ENCODE data around the gene BRAF.
"Not testable (repeated sequence)": the region's sequence is repeated elsewhere in the genome, so short reads cannot be mapped to it uniquely, and the experiment has no call there.

Gene BRAF

GRCh38 chr7:140744005-140744404 lies 180.7 kb downstream of the BRAF start:
- TF ChIP-seq CTCF (IDR thresholded peaks at IDR 0.05; ENCODE audit: control extremely low read depth, extremely low read depth, low read depth, missing control alignments): no peak
- ChIA-PET POLR2A (no interaction called here), CTCF (interaction anchor here (1.2 to 1.4 kb wide), 3 partner anchors 17 to 23 kb away, joined by 3 to 5 read pairs (median 4); no protein-coding TSS in a partner anchor)
- DNase-seq (ENCODE audit: extremely low spot score): no peak

DNA sequence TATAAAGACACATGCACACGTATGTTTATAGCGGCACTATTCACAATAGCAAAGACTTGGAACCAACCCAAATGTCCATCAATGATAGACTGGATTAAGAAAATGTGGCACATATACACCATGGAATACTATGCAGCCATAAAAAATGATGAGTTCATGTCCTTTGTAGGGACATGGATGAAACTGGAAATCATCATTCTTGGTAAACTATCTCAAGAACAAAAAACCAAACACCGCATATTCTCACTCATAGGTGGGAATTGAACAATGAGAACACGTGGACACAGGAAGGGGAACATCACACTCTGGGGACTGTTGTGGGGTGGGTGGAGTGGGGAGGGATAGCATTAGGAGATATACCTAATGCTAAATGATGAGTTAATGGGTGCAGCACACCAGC lies 181.5 kb downstream of the BRAF start:
- POLR2A ChIA-PET; DNase-seq (ENCODE audit: extremely low spot score); CTCF ChIA-PET: not testable (repeated sequence)

- DNase-seq (ENCODE audit: extremely low spot score): no peak
- ChIA-PET CTCF (interaction anchor here (0.9 to 1.7 kb wide), 3 partner anchors 10 to 22 kb away, joined by 3 to 4 read pairs (median 4); no protein-coding TSS in a partner anchor), POLR2A (no interaction called here)
- TF ChIP-seq CTCF (IDR thresholded peaks at IDR 0.05; ENCODE audit: control extremely low read depth, extremely low read depth, low read depth, missing control alignments): no peak
Observed at GRCh38 chr7:140738280-140738679, 186.4 kb downstream of the BRAF start.

- no peak for DNase-seq (ENCODE audit: extremely low spot score)
- ChIA-PET CTCF (no interaction called here), POLR2A (no interaction called here)
- no peak for TF ChIP-seq CTCF (IDR thresholded peaks at IDR 0.05; ENCODE audit: control extremely low read depth, extremely low read depth, low read depth, missing control alignments)
Observed at GRCh38 chr7:140734729-140735128, 190.0 kb downstream of the BRAF start.

GRCh38 chr7:140734096-140734495 lies 190.6 kb downstream of the BRAF start:
- DNase-seq (ENCODE audit: extremely low spot score): no peak
- CTCF ChIA-PET: no interaction called here
- no peak for TF ChIP-seq CTCF (IDR thresholded peaks at IDR 0.05; ENCODE audit: control extremely low read depth, extremely low read depth, low read depth, missing control alignments)
- POLR2A ChIA-PET: no interaction called here

- CTCF ChIA-PET: no interaction called here
- DNase-seq (ENCODE audit: extremely low spot score): no peak
- no peak for TF ChIP-seq CTCF (IDR thresholded peaks at IDR 0.05; ENCODE audit: control extremely low read depth, extremely low read depth, low read depth, missing control alignments)
- POLR2A ChIA-PET: no interaction called here
Observed at GRCh38 chr7:140732416-140732815, 192.3 kb downstream of the BRAF start.

DNA sequence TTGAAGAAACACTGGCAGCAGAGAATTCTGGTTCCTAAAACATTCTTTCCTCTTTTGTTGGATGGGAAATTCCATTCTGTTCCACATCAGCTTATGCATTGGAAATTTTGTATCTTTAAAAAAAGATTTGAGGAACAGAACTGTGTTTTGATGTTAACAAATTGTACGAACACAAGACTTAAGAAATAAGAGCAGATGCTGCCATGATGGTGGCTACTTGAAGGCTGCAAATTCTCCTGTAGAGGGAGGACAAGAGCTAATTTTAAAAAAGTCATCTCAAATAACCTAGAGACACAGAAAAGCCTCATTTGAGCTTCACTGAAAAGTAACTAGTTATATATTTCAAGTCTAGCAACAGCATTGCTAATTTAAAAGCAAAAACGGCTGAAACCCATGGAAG lies 198.4 kb downstream of the BRAF start:
- ChIA-PET POLR2A (no interaction called here), CTCF (interaction anchor here (0.8 to 1.7 kb wide), 10 partner anchors 11 to 923 kb away, joined by 3 to 11 read pairs (median 4); no protein-coding TSS in a partner anchor)
- no peak for DNase-seq (ENCODE audit: extremely low spot score)

More for the DNA sequence above, 198.4 kb downstream of the BRAF start:
- peak; percentile 31 for TF ChIP-seq CTCF (IDR thresholded peaks at IDR 0.05; ENCODE audit: control extremely low read depth, extremely low read depth, low read depth, missing control alignments)

All from GM10248 (cell line).